Fibroblast of lung (primary cell): ENCODE results near the gene SH3YL1. TPM values are rescaled to one million over a fixed set of nuclear protein-coding genes. Genes with fewer than 3 reads are reported as not detected.

Source experiments
- DNase-seq, 2 donors: peaks; one replicate each; pipeline versions ENCODE4 v3.0.0 to v3.0.0-alpha.2; 2010; ENCODE audit warnings: low read depth in 2 of 2
- H2AFZ ChIP-seq: 2 replicates; pipeline ENCODE4 v1.5.1; 2012; ENCODE audit warnings: low read length, control low read depth, inconsistent platforms
- H3K27ac ChIP-seq: 2 replicates; pipeline ENCODE4 v1.5.1; 2011; ENCODE audit warnings: low read length, control low read depth; ENCODE audit not compliant: insufficient read depth
- H3K27me3 ChIP-seq: 2 replicates; pipeline ENCODE4 v1.5.1; 2011; ENCODE audit warnings: mild to moderate bottlenecking, low read length; ENCODE audit not compliant: control insufficient read depth, insufficient read depth
- H3K36me3 ChIP-seq: 2 replicates; pipeline ENCODE4 v1.5.1; 2011; ENCODE audit warnings: low read length; ENCODE audit not compliant: control insufficient read depth, insufficient read depth
- H3K4me1 ChIP-seq: 2 replicates; pipeline ENCODE4 v1.5.1; 2011; ENCODE audit warnings: low read length; ENCODE audit not compliant: control insufficient read depth, insufficient read depth; ENCODE audit errors: extremely low read depth
- H3K4me2 ChIP-seq: 2 replicates; pipeline ENCODE4 v1.5.1; 2011; ENCODE audit warnings: low read length, control low read depth; ENCODE audit not compliant: insufficient read depth; ENCODE audit errors: extremely low read depth
- H3K4me3 ChIP-seq, 4 experiments: fragments of 200-600 bp in 1 of 4; sonication (generic) in 1 of 4; replicated peaks in 1 of 4; 2 replicates each; pipeline ENCODE4 v1.5.1; 2011 to 2016; ENCODE audit warnings: low read length in 4 of 4, low read depth in 3 of 4, mild to moderate bottlenecking in 3 of 4, control low read depth in 2 of 4, inconsistent platforms in 1 of 4, mixed read lengths in 1 of 4; ENCODE audit not compliant: insufficient read depth in 1 of 4; ENCODE audit errors: control extremely low read depth in 1 of 4
- H3K79me2 ChIP-seq: 2 replicates; pipeline ENCODE4 v1.5.1; 2012; ENCODE audit warnings: mild to moderate bottlenecking, low read length, inconsistent platforms; ENCODE audit not compliant: control insufficient read depth, insufficient read depth
- H3K9ac ChIP-seq: 2 replicates; pipeline ENCODE4 v1.5.1; 2011; ENCODE audit warnings: mild to moderate bottlenecking, low read length, control low read depth; ENCODE audit not compliant: insufficient read depth
- H3K9me3 ChIP-seq: 2 replicates; pipeline ENCODE4 v1.5.1; 2012; ENCODE audit warnings: low read depth, low read length; ENCODE audit not compliant: control insufficient read depth, insufficient read depth
- H4K20me1 ChIP-seq: 2 replicates; pipeline ENCODE4 v1.5.1; 2011; ENCODE audit warnings: low read length; ENCODE audit not compliant: control insufficient read depth, insufficient read depth; ENCODE audit errors: extremely low read depth
- EZH2 ChIP-seq: IDR thresholded peaks from 2 replicates; pipeline ENCODE4 v1.5.1; 2012; ENCODE audit warnings: low read length, control low read depth, mild to moderate bottlenecking; ENCODE audit errors: missing control alignments
- polyA plus RNA-seq, 2 donors: library from polyadenylated mRNA; depleted of rRNA in 1 of 2; stranded (reverse) in 1 of 2; unstranded in 1 of 2; fragments of >200 nt; gene quantifications; 2 replicates each; pipeline ENCODE4 v1.2.1, GENCODE V29; 2011 to 2012; ENCODE audit warnings: missing spikeins in 1 of 2
- total RNA-seq: library from RNA; depleted of rRNA; stranded (reverse); fragments of >200 nt; gene quantifications from 2 replicates; pipeline ENCODE4 v1.2.1, GENCODE V29; 2014
- TF ChIP-seq, protein P1 (sequence below), 2 donors: IDR thresholded peaks in 1 of 2; conservative IDR thresholded peaks in 1 of 2; 1 replicate in 1 of 2; 2 replicates in 1 of 2; pipeline ENCODE4 v1.5.1; 2011 to 2012; ENCODE audit warnings: low read length in 2 of 2, control low read depth in 1 of 2, inconsistent platforms in 1 of 2, low read depth in 1 of 2, mild to moderate bottlenecking in 1 of 2

Gene SH3YL1
- total and polyA plus RNA-seq, 2 donors (not counting 1 experiment from before 2014, with no cell fraction given): 36.5 to 37.9 TPM

DNA sequence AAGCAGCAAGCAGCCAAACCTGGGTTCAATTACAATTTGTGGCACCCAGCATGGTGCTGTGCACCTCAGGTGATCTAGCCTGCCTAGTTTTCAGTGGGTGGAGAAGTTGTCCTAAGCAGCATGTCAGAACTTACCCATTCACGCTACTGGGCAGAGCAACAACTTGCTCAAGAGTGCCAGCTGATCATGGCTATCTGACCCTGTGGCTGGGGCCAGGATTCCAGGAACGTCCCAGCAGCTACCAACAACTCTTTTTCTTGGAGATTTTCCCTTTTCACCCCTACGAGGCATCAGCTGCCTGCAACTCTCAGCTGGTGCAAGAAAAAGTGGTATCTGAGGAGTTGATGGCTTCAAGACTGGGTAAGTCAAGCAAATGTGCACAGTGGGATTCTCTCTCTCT, 83.5 kb downstream of the SH3YL1 start:
- Histone ChIP-seq H3K27ac (no peak overlapping the region), H3K9me3 (no peaks in the 10 kb centered on the region), H3K27me3 (no peaks in the 10 kb centered on the region), H3K9ac (no peak overlapping the region), H3K4me3 (no peak overlapping the region), H2AFZ (no peak overlapping the region), H3K4me1 (no peaks in the 10 kb centered on the region), H3K36me3 (no peaks in the 10 kb centered on the region), H3K4me2 (no peak overlapping the region), H3K79me2 (no peaks in the 10 kb centered on the region), H4K20me1 (no peaks in the 10 kb centered on the region)
- no peak for DNase-seq
- TF ChIP-seq, protein P1, sequence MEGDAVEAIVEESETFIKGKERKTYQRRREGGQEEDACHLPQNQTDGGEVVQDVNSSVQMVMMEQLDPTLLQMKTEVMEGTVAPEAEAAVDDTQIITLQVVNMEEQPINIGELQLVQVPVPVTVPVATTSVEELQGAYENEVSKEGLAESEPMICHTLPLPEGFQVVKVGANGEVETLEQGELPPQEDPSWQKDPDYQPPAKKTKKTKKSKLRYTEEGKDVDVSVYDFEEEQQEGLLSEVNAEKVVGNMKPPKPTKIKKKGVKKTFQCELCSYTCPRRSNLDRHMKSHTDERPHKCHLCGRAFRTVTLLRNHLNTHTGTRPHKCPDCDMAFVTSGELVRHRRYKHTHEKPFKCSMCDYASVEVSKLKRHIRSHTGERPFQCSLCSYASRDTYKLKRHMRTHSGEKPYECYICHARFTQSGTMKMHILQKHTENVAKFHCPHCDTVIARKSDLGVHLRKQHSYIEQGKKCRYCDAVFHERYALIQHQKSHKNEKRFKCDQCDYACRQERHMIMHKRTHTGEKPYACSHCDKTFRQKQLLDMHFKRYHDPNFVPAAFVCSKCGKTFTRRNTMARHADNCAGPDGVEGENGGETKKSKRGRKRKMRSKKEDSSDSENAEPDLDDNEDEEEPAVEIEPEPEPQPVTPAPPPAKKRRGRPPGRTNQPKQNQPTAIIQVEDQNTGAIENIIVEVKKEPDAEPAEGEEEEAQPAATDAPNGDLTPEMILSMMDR (conservative IDR thresholded peaks at IDR 0.05 in 1 of 2, IDR thresholded peaks at IDR 0.05 in 1 of 2; ENCODE audit: low read depth in 1 of 2, low read length in 2 of 2): no peak
- TF ChIP-seq EZH2: no peak

DNA sequence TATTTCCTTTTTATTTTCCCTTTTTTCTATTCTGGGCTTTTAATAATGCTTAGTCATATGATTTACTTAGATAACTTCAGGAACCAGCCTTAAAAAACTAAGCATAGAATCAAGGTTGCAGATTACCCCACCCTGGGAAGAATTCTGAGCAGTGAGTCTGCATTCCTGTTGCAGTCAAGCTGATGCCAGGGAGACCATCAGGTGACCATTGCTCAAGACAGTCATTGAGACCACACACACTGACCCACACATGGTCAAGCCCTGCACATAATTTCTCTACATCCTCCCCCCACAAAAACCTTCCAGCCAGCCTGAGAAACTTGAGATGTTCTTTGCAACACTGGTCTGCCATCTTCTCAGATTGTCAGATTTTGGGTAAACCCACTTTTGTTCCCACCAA, 83.9 kb downstream of the SH3YL1 start:
- no peak overlapping the region for H3K27ac ChIP-seq
- H3K9ac ChIP-seq: no peak overlapping the region
- no peak for DNase-seq
- H3K36me3 ChIP-seq: no peaks in the 10 kb centered on the region
- no peaks in the 10 kb centered on the region for H4K20me1 ChIP-seq
- no peak overlapping the region for H2AFZ ChIP-seq
- H3K27me3 ChIP-seq: no peaks in the 10 kb centered on the region
- no peak overlapping the region for H3K4me3 ChIP-seq
- H3K9me3 ChIP-seq: no peaks in the 10 kb centered on the region
- TF ChIP-seq, protein P1 (conservative IDR thresholded peaks at IDR 0.05 in 1 of 2, IDR thresholded peaks at IDR 0.05 in 1 of 2; ENCODE audit: low read depth in 1 of 2, low read length in 2 of 2): no peak
- no peak for TF ChIP-seq EZH2
- H3K4me1 ChIP-seq: no peaks in the 10 kb centered on the region
- H3K79me2 ChIP-seq: no peaks in the 10 kb centered on the region
- no peak overlapping the region for H3K4me2 ChIP-seq

DNA sequence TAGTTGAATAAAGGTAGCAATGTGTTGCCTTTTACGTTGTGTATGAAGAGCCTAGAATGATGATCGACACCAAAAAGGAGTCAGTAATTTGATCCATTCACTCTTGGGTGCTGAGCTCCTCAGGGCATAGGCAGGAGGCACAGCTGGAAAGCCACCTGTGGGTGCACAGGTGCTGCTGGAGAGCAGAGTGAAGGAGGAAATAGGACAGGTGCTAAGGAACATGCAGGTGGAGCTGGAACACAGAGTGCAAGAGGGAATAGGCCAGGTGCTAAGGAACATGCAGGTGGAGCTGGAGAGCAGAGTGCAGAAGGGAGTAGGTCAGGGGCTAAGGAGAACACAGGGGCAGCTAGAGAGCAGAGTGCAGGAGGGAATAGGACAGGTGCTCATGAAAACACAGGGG, 86.1 kb downstream of the SH3YL1 start:
- no peaks in the 10 kb centered on the region for H3K4me1 ChIP-seq
- no peaks in the 10 kb centered on the region for H3K79me2 ChIP-seq
- H3K4me2 ChIP-seq: no peak overlapping the region
- H2AFZ ChIP-seq: no peak overlapping the region
- no peak for TF ChIP-seq EZH2
- TF ChIP-seq, protein P1 (conservative IDR thresholded peaks at IDR 0.05 in 1 of 2, IDR thresholded peaks at IDR 0.05 in 1 of 2; ENCODE audit: low read depth in 1 of 2, low read length in 2 of 2): no peak
- H3K9me3 ChIP-seq: no peaks in the 10 kb centered on the region
- H3K27ac ChIP-seq: no peak overlapping the region
- no peak overlapping the region for H3K4me3 ChIP-seq
- no peak overlapping the region for H3K9ac ChIP-seq
- no peaks in the 10 kb centered on the region for H3K36me3 ChIP-seq
- H4K20me1 ChIP-seq: no peaks in the 10 kb centered on the region
- DNase-seq: no peak
- H3K27me3 ChIP-seq: no peaks in the 10 kb centered on the region
